ENCODE measurements around the gene ENO2.
"Not testable (repeated sequence)": the region's sequence is repeated elsewhere in the genome, so short reads cannot be mapped to it uniquely, and the experiment has no call there.

The ENO2 gene

GRCh38 chr12:6914246-6914946 lies at the start of gene ENO2:
Gene ENO2, plus strand, starts transcription at chr12:6914580. Its CDS starts 1,253 bp downstream, at chr12:6915833.
- no peak for TF ChIP-seq CTCF (IDR thresholded peaks at IDR 0.05; ENCODE audit: control insufficient read depth, insufficient read depth, low read depth, low read length, missing control alignments)
- H3K4me3 ChIP-seq (ENCODE audit: control insufficient read depth, low read depth, low read length), result peak within 1 kb of the TSS; percentile 55
- DNase-seq (ENCODE audit: low read depth), result no peak

- H3K4me3 ChIP-seq (ENCODE audit: control insufficient read depth, low read depth, low read length); DNase-seq (ENCODE audit: low read depth): not testable (repeated sequence)
Measured at GRCh38 chr12:6865307-6865706, 49.1 kb upstream of the ENO2 start.

GRCh38 chr12:6866163-6866919 lies 48.0 kb upstream of the ENO2 start:
- no peak overlapping the region; the same call in 1 of the 2 replicates for H3K4me3 ChIP-seq (ENCODE audit: control insufficient read depth, low read depth, low read length)
- TF ChIP-seq CTCF (IDR thresholded peaks at IDR 0.05; ENCODE audit: control insufficient read depth, insufficient read depth, low read depth, low read length, missing control alignments), result no peak
- DNase-seq (ENCODE audit: low read depth), result no peak

- H3K4me3 ChIP-seq (ENCODE audit: control insufficient read depth, low read depth, low read length), result peak overlapping the region; percentile 53
- no peak for DNase-seq (ENCODE audit: low read depth)
Measured at GRCh38 chr12:6866920-6867412, 47.4 kb upstream of the ENO2 start.

GRCh38 chr12:6867413-6868210 lies 46.8 kb upstream of the ENO2 start, which contains the start of gene TPI1:
Gene TPI1, plus strand, starts transcription at chr12:6867531. Its CDS starts 36 bp downstream, at chr12:6867567.
- no peak for DNase-seq (ENCODE audit: low read depth)
- peak within 1 kb of the TSS; percentile 53 for H3K4me3 ChIP-seq (ENCODE audit: control insufficient read depth, low read depth, low read length)
- no peak for TF ChIP-seq CTCF (IDR thresholded peaks at IDR 0.05; ENCODE audit: control insufficient read depth, insufficient read depth, low read depth, low read length, missing control alignments)

More at GRCh38 chr12:6866920-6867412, 47.4 kb upstream of the ENO2 start:
- no peak for TF ChIP-seq CTCF (IDR thresholded peaks at IDR 0.05; ENCODE audit: control insufficient read depth, insufficient read depth, low read depth, low read length, missing control alignments)

GRCh38 chr12:6868211-6869048 lies 46.0 kb upstream of the ENO2 start:
- no peak for DNase-seq (ENCODE audit: low read depth)
- peak; percentile 30 for TF ChIP-seq CTCF (IDR thresholded peaks at IDR 0.05; ENCODE audit: control insufficient read depth, insufficient read depth, low read depth, low read length, missing control alignments)
- peak overlapping the region; percentile 53 for H3K4me3 ChIP-seq (ENCODE audit: control insufficient read depth, low read depth, low read length)

Measured in AG09309 (cell line).